Measurements from ENCODE around the gene CDH6.

The CDH6 gene

GRCh38 chr5:31193591-31194467, at the start of gene CDH6:
TSS of gene CDH6 (plus strand) at chr5:31193686. CDS start at chr5:31267474, 73,788 bp downstream.
- DNase-seq (ENCODE audit: low read depth), result peak; percentile 43
- TF ChIP-seq CTCF (conservative IDR thresholded peaks at IDR 0.05; ENCODE audit: low read depth, low read length), result no peak
- peak within 1 kb of the TSS; percentile 60 for H3K4me3 ChIP-seq (ENCODE audit: low read depth, low read length)

GRCh38 chr5:31144364-31144763, 49.1 kb upstream of the CDH6 start:
- TF ChIP-seq CTCF (conservative IDR thresholded peaks at IDR 0.05; ENCODE audit: low read depth, low read length), result no peak
- no peak overlapping the region for H3K4me3 ChIP-seq (ENCODE audit: low read depth, low read length)
- DNase-seq (ENCODE audit: low read depth), result no peak

- H3K4me3 ChIP-seq (ENCODE audit: low read depth, low read length), result no peak overlapping the region
- no peak for TF ChIP-seq CTCF (conservative IDR thresholded peaks at IDR 0.05; ENCODE audit: low read depth, low read length)
- peak; percentile 32 for DNase-seq (ENCODE audit: low read depth)
Observed at GRCh38 chr5:31148959-31149475, 44.5 kb upstream of the CDH6 start.

- no peak for TF ChIP-seq CTCF (conservative IDR thresholded peaks at IDR 0.05; ENCODE audit: low read depth, low read length)
- no peak overlapping the region for H3K4me3 ChIP-seq (ENCODE audit: low read depth, low read length)
- DNase-seq (ENCODE audit: low read depth), result peak; percentile 80
Observed at GRCh38 chr5:31153521-31153920, 40.0 kb upstream of the CDH6 start.

GRCh38 chr5:31156631-31157160, 36.8 kb upstream of the CDH6 start:
- no peak for DNase-seq (ENCODE audit: low read depth)
- TF ChIP-seq CTCF (conservative IDR thresholded peaks at IDR 0.05; ENCODE audit: low read depth, low read length), result no peak
- H3K4me3 ChIP-seq (ENCODE audit: low read depth, low read length), result no peak overlapping the region

- no peak for TF ChIP-seq CTCF (conservative IDR thresholded peaks at IDR 0.05; ENCODE audit: low read depth, low read length)
- peak; percentile 21 for DNase-seq (ENCODE audit: low read depth)
- H3K4me3 ChIP-seq (ENCODE audit: low read depth, low read length), result no peak overlapping the region
Observed at GRCh38 chr5:31157720-31158119, 35.8 kb upstream of the CDH6 start.

Measured in choroid plexus epithelial cell (primary cell).